ENCODE measurements around the gene PTRH1. TPM values are rescaled to one million over a fixed set of nuclear protein-coding genes. Genes with fewer than 3 reads are reported as not detected.

PTRH1 gene
- total and polyA plus RNA-seq, 2 of the 13 experiments (the other 11 are each of a cell fraction or from before 2014, with no cell fraction given) = 4.0 to 10.4 TPM

DNA sequence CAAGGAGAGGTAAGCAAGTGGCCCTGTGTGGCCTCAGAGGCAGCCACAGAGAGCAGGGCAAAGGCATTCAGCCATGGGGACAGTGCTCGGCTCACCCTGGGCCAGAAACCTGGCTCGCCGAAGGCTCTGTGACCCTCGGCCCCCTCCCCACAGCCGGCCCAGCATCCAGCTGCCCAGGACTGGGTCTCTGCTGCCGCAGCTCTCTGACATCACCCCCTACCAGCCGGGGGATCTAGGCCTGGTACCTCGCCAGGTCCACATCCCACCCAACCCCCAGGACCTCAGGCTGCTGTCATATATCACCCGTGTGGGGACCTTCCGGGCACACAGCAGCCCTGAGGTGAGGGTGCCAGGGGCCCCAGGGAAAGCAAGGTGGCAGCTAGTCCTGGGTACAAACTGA is 2.6 kb downstream of the PTRH1 start:
- CTCF ChIA-PET (ENCODE audit: low intra/inter-chr PET ratio, low total read pairs) = no interaction called here
- no peak overlapping the region for H3K4me3 ChIP-seq (replicated peaks in 1 of 3; ENCODE audit: insufficient read depth in 1 of 3, low read depth in 2 of 3, low read length in 3 of 3)
- H3K4me1 ChIP-seq (ENCODE audit: insufficient read depth, low read length) = peaks cover 40% of the 10 kb centered on the region
- H3K4me2 ChIP-seq (ENCODE audit: low read depth, low read length) = no peak overlapping the region
- POLR2A ChIA-PET = interaction anchor here (0.5 kb wide), 1 partner anchor 35 kb away, joined by 3 read pairs; no protein-coding TSS in a partner anchor
- H3K79me2 ChIP-seq (ENCODE audit: insufficient read depth, low read length) = no peaks in the 10 kb centered on the region
- H3K27ac ChIP-seq (ENCODE audit: extremely low read length, insufficient read depth, low read length) = no peak overlapping the region
- H3K9ac ChIP-seq (ENCODE audit: insufficient read depth, low read depth, low read length) = no peak overlapping the region
- no peaks in the 10 kb centered on the region for H3K36me3 ChIP-seq (replicated peaks in 1 of 2; ENCODE audit: control insufficient read depth in 1 of 2, insufficient read depth in 2 of 2, low read length in 2 of 2)
- BruUV-seq (replicated peaks) = no TSS peak
- DNase-seq (ENCODE audit: low spot score) (no peak), FAIRE-seq (no peak), ATAC-seq (no peak)
- no peaks in the 10 kb centered on the region for H3K9me3 ChIP-seq (ENCODE audit: low read length)
- intact Hi-C loops (cut with micrococcal nuclease; ENCODE audit: unreplicated experiment) (no loop called here), in situ Hi-C loops (cut with HindIII; ENCODE audit: extremely low pct_ligation_motif_present, low pct_unique_long_range_greater_than_20kb) (no loop called here)
- no peaks in the 10 kb centered on the region; the same call in 1 of the 2 replicates for H4K20me1 ChIP-seq (ENCODE audit: insufficient read depth, low read length)
- H2AFZ ChIP-seq (ENCODE audit: low read length) = no peak overlapping the region
- TF ChIP-seq NR2F1 (CRISPR knock-in tag; IDR thresholded peaks at IDR 0.05) = no peak
- TF ChIP-seq PHB2 (IDR thresholded peaks at IDR 0.05; ENCODE audit: partially characterized antibody) = no peak
- no peak for TF ChIP-seq U2AF1 (optimal IDR thresholded peaks at IDR 0.05; ENCODE audit: low read depth, low read length)
- no peak for TF ChIP-seq HNRNPL (IDR thresholded peaks at IDR 0.05; ENCODE audit: low read depth, low read length)
- TF ChIP-seq, protein P1, sequence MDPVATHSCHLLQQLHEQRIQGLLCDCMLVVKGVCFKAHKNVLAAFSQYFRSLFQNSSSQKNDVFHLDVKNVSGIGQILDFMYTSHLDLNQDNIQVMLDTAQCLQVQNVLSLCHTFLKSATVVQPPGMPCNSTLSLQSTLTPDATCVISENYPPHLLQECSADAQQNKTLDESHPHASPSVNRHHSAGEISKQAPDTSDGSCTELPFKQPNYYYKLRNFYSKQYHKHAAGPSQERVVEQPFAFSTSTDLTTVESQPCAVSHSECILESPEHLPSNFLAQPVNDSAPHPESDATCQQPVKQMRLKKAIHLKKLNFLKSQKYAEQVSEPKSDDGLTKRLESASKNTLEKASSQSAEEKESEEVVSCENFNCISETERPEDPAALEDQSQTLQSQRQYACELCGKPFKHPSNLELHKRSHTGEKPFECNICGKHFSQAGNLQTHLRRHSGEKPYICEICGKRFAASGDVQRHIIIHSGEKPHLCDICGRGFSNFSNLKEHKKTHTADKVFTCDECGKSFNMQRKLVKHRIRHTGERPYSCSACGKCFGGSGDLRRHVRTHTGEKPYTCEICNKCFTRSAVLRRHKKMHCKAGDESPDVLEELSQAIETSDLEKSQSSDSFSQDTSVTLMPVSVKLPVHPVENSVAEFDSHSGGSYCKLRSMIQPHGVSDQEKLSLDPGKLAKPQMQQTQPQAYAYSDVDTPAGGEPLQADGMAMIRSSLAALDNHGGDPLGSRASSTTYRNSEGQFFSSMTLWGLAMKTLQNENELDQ (CRISPR knock-in tag; IDR thresholded peaks at IDR 0.05; ENCODE audit: borderline replicate concordance) = no peak
- TF ChIP-seq ZNF674 (CRISPR knock-in tag; IDR thresholded peaks at IDR 0.05; ENCODE audit: low read depth) = no peak
- TF ChIP-seq, protein P2, sequence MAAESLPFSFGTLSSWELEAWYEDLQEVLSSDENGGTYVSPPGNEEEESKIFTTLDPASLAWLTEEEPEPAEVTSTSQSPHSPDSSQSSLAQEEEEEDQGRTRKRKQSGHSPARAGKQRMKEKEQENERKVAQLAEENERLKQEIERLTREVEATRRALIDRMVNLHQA (CRISPR knock-in tag; IDR thresholded peaks at IDR 0.05) = no peak
- TF ChIP-seq, protein P3, sequence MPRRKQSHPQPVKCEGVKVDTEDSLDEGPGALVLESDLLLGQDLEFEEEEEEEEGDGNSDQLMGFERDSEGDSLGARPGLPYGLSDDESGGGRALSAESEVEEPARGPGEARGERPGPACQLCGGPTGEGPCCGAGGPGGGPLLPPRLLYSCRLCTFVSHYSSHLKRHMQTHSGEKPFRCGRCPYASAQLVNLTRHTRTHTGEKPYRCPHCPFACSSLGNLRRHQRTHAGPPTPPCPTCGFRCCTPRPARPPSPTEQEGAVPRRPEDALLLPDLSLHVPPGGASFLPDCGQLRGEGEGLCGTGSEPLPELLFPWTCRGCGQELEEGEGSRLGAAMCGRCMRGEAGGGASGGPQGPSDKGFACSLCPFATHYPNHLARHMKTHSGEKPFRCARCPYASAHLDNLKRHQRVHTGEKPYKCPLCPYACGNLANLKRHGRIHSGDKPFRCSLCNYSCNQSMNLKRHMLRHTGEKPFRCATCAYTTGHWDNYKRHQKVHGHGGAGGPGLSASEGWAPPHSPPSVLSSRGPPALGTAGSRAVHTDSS (CRISPR knock-in tag; conservative IDR thresholded peaks at IDR 0.05) = no peak
- no peak for TF ChIP-seq ATF7 (IDR thresholded peaks at IDR 0.05)
- no peak for TF ChIP-seq ATF7 (CRISPR knock-in tag; IDR thresholded peaks at IDR 0.05)
- TF ChIP-seq ZSCAN9 (CRISPR knock-in tag; IDR thresholded peaks at IDR 0.05; ENCODE audit: borderline replicate concordance) = no peak
- TF ChIP-seq TBL1XR1 (IDR thresholded peaks at IDR 0.05; ENCODE audit: borderline replicate concordance, low read length, partially characterized antibody) = no peak
- 100% methylated on average over 2 of the region's 10 CpGs for WGBS (ENCODE audit: low lambda C conversion rate)
- H3K27me3 ChIP-seq (ENCODE audit: control insufficient read depth in 1 of 2, insufficient read depth in 2 of 2, low read length in 2 of 2) = peaks cover 0 to 6% of the 10 kb centered on the region in 2 experiments; a peak in 2 of 5 replicates
